Activated T-cell treated with anti-CD3 and anti-CD28 coated beads, Interleukin-2, amount 50 U/mL, for 1 hour (primary cell): ENCODE measurements around the gene CLCN4.

Source experiments
- DNase-seq: peaks from one replicate; pipeline ENCODE4 v3.0.0-alpha.2; 2020

The CLCN4 gene

GRCh38 chrX:10133980-10134676 lies 22.6 kb upstream of the CLCN4 start:
- no peak for DNase-seq

GRCh38 chrX:10134921-10135320 lies 21.9 kb upstream of the CLCN4 start:
- no peak for DNase-seq

- DNase-seq, result no peak
These were observed 21.0 kb upstream of the CLCN4 start for GRCh38 chrX:10135561-10136399.

- no peak for DNase-seq
These were observed 18.0 kb upstream of the CLCN4 start for GRCh38 chrX:10138726-10139125.

DNA sequence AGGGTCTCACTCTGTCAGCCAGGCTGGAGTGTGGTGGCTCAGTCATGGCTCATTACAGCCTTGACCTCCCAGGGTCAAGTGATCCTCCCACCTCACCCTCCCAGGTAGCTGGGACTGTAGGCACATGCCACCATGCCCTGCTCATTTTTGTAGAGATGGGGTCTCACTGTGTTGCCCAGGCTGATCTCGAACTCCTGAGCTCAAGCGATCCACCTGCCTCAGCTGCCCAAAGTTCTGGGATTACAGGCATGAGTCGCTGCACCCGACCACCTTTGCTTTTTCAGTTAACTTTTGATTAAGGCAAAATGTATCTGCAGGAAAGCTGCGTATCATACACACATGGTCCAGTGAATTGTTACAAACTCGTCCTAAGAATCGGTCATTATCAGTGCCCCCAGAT lies 16.5 kb upstream of the CLCN4 start:
- DNase-seq, result no peak

GRCh38 chrX:10142041-10142599 lies 14.7 kb upstream of the CLCN4 start:
- no peak for DNase-seq

- no peak for DNase-seq
These were observed 13.4 kb upstream of the CLCN4 start for GRCh38 chrX:10143071-10143983.

GRCh38 chrX:10146346-10146745 lies 10.4 kb upstream of the CLCN4 start:
- DNase-seq, result no peak

DNA sequence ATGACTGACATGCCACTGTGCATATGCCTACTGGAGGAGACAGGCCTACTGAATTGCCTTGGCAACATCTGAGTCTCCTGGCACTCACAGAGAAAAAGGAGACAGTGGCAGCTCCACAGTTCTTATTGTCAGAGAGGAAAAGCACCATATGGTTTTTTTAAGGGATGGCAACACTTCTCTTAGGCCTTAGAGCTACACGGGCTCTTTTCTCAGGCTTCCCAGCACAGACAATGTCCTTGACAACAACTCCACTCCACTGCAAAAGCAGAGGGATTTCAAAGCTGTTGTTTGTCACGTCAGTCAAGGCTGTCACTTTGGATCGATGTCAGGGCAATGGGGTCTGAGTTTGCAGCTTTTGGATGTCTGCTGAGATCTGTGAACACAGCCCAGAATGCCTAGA lies 4.7 kb upstream of the CLCN4 start:
- no peak for DNase-seq

GRCh38 chrX:10155137-10155536 lies 1.6 kb upstream of the CLCN4 start:
- no peak for DNase-seq

GRCh38 chrX:10157032-10157341 lies 212 bp downstream of the CLCN4 start:
- DNase-seq, result no peak

DNA sequence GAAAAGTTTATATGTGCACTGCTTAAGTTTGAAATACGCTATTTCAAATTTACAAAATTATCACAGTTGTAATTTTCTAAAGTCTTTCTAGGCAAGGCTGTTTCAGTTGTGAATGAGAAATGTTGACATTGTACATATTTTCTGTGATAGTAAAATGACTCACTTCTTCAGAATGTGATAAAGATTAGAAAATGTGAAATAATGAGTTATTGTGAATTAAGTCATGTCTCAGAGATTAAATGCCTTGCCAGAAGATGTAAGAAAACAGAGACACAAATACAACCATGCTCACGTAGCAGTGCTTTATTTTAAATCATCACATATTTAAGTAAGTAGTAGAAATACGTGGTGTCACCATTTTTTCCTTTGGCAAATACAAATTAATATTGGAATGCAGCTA lies 768 bp downstream of the CLCN4 start:
- no peak for DNase-seq

- no peak for DNase-seq
These were observed 1.7 kb downstream of the CLCN4 start for GRCh38 chrX:10158279-10159144.

DNA sequence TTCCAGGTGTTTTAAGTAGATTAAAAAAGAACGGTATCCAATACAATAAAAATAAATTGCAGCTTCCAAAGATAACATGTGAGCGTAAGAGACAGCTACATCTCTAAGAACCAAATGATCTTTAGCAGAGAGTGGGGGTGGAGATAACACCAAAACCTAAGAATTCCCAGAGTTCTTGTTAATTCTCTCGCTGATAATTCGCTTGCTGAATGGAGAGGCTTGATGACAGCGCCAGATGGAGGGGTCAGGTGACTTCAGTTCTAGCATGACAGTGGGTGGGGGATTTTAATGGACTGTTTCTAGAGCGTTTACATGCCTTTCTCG lies 2.3 kb downstream of the CLCN4 start:
- no peak for DNase-seq

DNA sequence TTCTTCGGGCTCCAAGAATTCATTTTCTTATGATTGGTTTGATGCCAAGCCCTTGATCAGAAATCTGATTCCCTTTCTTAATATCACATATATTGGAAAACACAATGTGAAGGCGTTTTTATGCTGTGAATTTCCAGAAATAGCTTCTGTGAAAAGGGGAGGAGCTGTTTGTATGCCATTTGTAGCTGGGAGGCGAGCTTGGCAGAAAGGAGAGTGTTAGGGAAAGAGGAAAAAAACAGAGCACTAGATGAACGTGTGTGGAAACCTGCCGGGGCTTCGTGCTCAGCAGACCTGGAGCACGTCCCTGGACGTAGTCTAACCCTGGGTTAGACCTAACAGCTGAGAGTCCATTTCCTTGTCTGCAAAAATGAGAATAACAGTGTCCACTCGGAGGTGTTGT lies 3.4 kb downstream of the CLCN4 start:
- no peak for DNase-seq

DNA sequence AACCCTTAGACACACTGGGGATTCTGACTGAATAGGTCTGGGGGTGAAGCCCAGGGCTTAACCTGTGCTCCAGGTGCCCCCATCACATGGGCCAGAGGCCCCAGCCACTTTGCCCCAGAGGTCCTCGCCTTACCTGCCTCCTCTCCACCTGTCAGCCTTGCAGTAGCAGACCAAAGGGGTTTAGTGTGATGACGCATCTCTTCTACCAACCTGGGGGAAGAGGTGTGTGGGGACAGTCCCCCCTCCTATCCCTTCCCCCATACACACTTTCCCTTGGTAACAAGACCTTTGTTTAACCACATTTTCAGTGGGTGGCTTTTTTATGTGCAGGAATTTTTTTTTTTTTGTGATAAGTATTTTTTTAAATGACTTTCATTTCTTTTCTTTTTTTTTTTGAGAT lies 6.3 kb downstream of the CLCN4 start:
- no peak for DNase-seq

DNA sequence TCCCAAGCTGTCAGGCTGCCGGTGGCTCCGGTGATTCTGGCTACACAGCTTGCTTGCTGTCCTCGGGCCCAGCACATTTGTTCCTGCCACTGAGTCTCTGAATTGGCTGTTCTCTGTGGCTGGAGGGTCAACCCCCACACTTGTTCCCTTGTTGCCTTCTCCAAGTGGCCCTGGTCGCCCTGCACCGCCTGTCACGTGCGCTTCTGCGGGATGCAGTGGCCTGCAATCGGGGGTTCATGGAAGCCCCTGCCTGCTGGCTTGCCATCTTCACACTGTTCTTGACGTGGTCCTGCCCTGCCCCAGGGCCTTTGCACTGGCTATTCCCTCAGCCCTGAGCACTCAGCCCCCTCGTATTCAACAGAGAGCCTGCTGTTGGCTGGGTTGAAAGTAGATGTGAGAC lies 8.1 kb downstream of the CLCN4 start:
- no peak for DNase-seq

- DNase-seq, result no peak
These were observed 8.9 kb downstream of the CLCN4 start for GRCh38 chrX:10165580-10166247.

- no peak for DNase-seq
These were observed 9.5 kb downstream of the CLCN4 start for GRCh38 chrX:10166248-10166716.

DNA sequence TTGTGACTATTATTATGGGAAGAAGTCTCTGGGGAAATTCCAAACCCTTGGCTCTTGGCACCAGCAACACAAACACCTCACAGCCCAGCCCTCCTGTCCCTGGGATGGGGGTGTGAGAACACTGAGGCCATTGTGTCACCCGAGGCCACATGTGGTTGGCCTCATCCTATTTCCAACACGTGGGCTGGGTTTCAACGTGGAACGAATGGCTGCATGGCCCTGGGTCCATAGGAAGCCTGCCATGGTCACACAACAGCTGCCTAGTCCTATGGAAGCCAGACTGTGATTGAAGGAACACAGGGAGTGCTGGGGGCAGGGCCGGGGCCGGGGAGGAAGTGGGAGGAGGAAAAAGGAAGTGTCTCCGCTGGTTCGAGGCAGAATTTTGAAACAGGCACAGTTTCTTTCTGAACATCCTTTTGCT lies 10.0 kb downstream of the CLCN4 start:
- no peak for DNase-seq

- no peak for DNase-seq
These were observed 10.8 kb downstream of the CLCN4 start for GRCh38 chrX:10167573-10167972.

- no peak for DNase-seq
These were observed 11.5 kb downstream of the CLCN4 start for GRCh38 chrX:10168226-10168625.
